Hepatocyte (in vitro differentiated cells): Measurements from ENCODE around the gene ARHGAP11A.

ENCODE experiments used
- CTCF ChIP-seq: fragments of 200-600 bp; sonication (generic); IDR thresholded peaks from 2 replicates; pipeline ENCODE4 v1.5.1; 2016; ENCODE audit warnings: antibody characterized with exemption, mild to moderate bottlenecking; ENCODE audit not compliant: poor library complexity
- EZH2 ChIP-seq: fragments of 200-600 bp; sonication (generic); IDR thresholded peaks from 2 replicates; pipeline ENCODE4 v1.6.1; 2016; ENCODE audit warnings: antibody characterized with exemption, mild to moderate bottlenecking, borderline replicate concordance
- EZH2phosphoT487 ChIP-seq: fragments of 200-600 bp; sonication (generic); IDR thresholded peaks from one replicate; pipeline ENCODE4 v1.6.1; 2018; ENCODE audit warnings: antibody characterized with exemption, mild to moderate bottlenecking, low read depth, moderate library complexity; ENCODE audit not compliant: unreplicated experiment, severe bottlenecking

- TF ChIP-seq CTCF, result no peak
- TF ChIP-seq EZH2, result no peak
- TF ChIP-seq EZH2phosphoT487, result no peak
Observed at GRCh38 chr15:32688151-32688639, 72.9 kb downstream of the ARHGAP11A start.
